Esophagus (tissue), 2 donors: ENCODE data around the gene RELCH. TPM values are rescaled to one million over a fixed set of nuclear protein-coding genes. Genes with fewer than 3 reads are reported as not detected.

Source experiments
- H3K27ac ChIP-seq, 2 donors: one replicate each; pipeline ENCODE4 v1.5.1; 2013; ENCODE audit warnings: low read depth in 2 of 2, mild to moderate bottlenecking in 2 of 2, inconsistent platforms in 1 of 2, low read length in 1 of 2, moderate library complexity in 1 of 2
- H3K27me3 ChIP-seq, 2 donors: one replicate each; pipeline ENCODE4 v1.6.1; 2013; ENCODE audit warnings: low read length in 2 of 2, control low read depth in 1 of 2, mild to moderate bottlenecking in 1 of 2; ENCODE audit not compliant: insufficient read depth in 2 of 2, control insufficient read depth in 1 of 2
- H3K36me3 ChIP-seq, 2 donors: one replicate each; pipeline ENCODE4 v1.6.1; 2013; ENCODE audit warnings: low read length in 1 of 2; ENCODE audit not compliant: control insufficient read depth in 2 of 2, insufficient read depth in 2 of 2
- H3K4me1 ChIP-seq, 2 donors: one replicate each; pipeline ENCODE4 v1.6.1; 2013; ENCODE audit warnings: low read length in 1 of 2; ENCODE audit not compliant: control insufficient read depth in 2 of 2, insufficient read depth in 2 of 2
- H3K4me3 ChIP-seq, 2 donors: one replicate each; pipeline ENCODE4 v1.5.1; 2013; ENCODE audit warnings: low read length in 2 of 2, mild to moderate bottlenecking in 2 of 2, low read depth in 1 of 2, moderate library complexity in 1 of 2
- H3K9me3 ChIP-seq, 2 donors: one replicate each; pipeline ENCODE4 v1.6.1; 2013; ENCODE audit warnings: mild to moderate bottlenecking in 2 of 2, low read depth in 1 of 2, low read length in 1 of 2, moderate library complexity in 1 of 2; ENCODE audit not compliant: control insufficient read depth in 2 of 2, insufficient read depth in 1 of 2
- WGBS, 2 donors: extraction: QIAGEN DNeasy Blood & Tissue Kit; methylation state at CpG; one replicate each; pipeline ENCODE4 v1.1.7; 2013; 5-methylcytosine and 5-hydroxymethylcytosine counted together
- polyA plus RNA-seq, 2 donors: library from polyadenylated mRNA; stranded (reverse); fragments of 200-250 nt; gene quantifications; one replicate each; pipeline ENCODE4 v1.2.3, GENCODE V29; 2013
- donor health status: healthy with polysubstance abuse.
- donor health status: Bipolar disorder and iron deficiency.

Gene RELCH
- polyA plus RNA-seq, 2 donors, result 29.4 to 30.0 TPM

DNA sequence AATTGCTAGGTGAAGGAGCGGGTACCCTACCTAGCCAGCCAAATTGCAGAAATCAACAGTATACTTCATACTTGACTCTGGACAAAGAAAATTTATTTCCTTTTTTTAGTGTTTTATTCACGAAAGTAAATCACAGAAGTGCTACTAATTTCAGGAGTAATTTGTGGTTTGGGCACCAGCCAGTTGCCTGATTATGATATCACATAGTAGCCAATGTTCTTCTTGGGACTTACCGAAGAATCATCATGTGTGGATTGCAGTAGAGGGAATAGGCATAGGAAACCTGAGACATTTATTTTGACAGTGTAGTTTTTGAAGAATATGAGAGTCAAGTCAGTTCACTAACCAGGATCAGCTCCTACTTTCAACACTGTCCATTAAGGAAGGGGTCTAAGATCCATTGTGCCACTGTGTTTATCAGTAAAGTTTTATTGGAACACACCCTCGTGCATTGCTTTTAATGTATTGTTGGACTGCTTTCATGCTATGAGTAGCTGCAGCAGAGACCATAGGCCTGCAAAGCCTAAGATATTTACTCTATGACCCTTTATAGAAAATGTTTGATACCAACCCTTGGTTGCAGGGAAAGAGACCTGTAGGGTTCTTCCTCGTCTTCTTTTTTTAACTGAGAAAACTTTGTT, 170.1 kb downstream of the RELCH start:
- no peak overlapping the region for H3K27ac ChIP-seq
- no peaks in the 10 kb centered on the region for H3K4me1 ChIP-seq
- no peaks in the 10 kb centered on the region for H3K27me3 ChIP-seq
- no peaks in the 10 kb centered on the region for H3K9me3 ChIP-seq
- H3K4me3 ChIP-seq, result no peak overlapping the region
- 77 to 79% methylated on average over 5 of the region's 5 CpGs for WGBS, 2 donors
- no peaks in the 10 kb centered on the region for H3K36me3 ChIP-seq

Other genes starting within 250 kb of the RELCH start
- gene PIGN, start 199 bp upstream of the RELCH start, polyA plus RNA-seq, result 10 to 100 TPM; 10.5 to 13.7 TPM
- gene TNFRSF11A, start 138.1 kb downstream of the RELCH start, polyA plus RNA-seq, result 1 to 10 TPM; 1.2 to 2.2 TPM